GM19025 (cell line): ENCODE measurements around the gene UQCR10.

Experiments used
- ATAC-seq: cut with Tn5 transposase; IDR thresholded peaks from one replicate; pipeline ENCODE4 v1.9.1; 2021; ENCODE audit warnings: mild to moderate bottlenecking, low read depth, moderate library complexity; ENCODE audit not compliant: unreplicated experiment

UQCR10 gene

DNA sequence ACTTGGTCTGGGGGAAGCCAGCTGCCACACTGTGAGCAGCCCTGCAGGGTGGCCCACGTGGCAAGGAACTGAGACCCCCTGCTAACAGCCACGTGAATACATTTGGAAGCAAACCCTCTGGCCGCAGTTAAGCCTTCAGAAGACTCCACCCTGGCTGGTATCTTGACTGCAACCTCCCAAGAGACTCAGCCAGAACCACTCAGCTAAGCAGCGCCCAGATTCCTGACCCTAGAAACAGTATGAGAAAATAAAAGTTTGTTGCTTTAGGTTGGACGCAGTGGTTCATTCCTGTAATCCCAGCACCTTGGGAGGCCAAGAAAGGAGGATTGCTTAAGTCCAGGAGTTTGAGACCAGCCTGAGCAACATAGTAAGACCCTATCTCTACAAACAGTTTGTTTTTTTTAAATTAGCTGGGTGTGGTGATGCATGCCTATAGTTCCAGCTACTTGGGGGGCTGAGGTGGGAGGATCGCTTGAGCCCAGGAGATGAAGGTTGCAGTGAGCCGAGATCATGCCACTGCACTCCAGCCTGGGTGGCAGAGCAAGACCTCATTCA, 9.0 kb upstream of the UQCR10 start:
- no peak for ATAC-seq

- ATAC-seq = no peak
These were observed 8.2 kb upstream of the UQCR10 start for GRCh38 chr22:29758959-29759358.

- no peak for ATAC-seq
These were observed 4.9 kb upstream of the UQCR10 start for GRCh38 chr22:29762263-29762662.

DNA sequence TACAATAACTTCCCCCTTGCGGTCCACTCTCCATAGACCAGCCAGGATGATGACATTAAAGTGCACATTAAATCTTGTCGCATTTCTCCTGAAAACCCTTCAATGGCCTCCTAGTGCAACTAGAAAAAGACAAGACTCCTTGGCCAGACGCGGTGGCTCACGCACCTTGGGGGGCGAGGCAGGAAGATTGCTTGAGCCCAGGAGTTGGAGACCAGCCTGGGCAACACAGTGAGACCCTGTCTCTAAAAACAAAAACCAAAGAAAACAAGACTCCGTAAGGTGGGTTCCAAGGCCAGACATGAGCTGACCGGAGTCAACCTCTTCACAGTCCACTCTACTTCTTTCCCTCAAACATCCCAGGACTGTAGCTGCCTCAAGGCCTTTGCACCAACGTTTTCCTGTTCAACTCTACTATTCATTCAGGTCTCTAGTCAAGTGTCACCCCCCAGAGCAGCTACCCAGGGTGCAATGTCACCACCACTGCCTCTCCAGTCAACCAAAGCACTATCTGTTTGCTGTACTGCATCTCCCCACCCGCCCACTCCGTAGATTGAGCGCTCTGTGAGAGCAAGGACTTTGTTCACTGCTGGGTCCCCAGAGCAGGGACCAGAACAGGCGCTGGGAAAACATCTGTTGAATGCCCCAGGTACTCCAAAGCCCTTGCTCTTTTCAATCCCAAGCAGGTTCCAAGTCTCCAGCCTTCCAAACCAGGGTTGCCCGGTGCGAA, 1.1 kb upstream of the UQCR10 start:
- peak; percentile 8 for ATAC-seq

GRCh38 chr22:29766632-29767170, 468 bp upstream of the UQCR10 start, which contains the start of gene ZMAT5:
Gene ZMAT5, minus strand, starts transcription at chr22:29767007. Its CDS starts 18,463 bp downstream, at chr22:29748544.
- peak; percentile 85 for ATAC-seq

- ATAC-seq = no peak
These were observed 1.0 kb downstream of the UQCR10 start for GRCh38 chr22:29768052-29768693.

GRCh38 chr22:29769723-29770321, 2.7 kb downstream of the UQCR10 start:
- ATAC-seq = no peak

DNA sequence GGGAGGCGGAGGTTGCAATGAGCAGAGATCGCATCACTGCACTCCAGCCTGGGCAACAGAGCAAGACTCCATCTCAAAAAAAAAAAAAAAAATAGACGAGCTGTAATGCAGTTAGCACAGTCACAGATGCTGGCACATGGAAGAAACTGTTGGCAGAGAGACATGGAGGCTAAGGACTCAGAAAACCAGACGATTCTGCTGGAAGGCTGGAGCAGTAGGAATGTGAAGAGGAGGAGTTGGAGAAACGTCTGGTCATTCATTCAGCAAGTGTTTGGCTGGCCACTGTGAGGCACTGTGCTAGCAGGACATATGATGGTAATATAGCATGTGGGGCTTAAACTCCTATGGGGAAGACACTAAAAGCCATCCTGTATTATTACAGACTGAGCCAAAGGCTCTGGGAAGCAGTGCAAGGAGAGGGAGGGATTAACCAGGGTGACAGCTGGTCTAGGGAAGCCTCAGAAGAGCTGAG, 5.0 kb downstream of the UQCR10 start:
- no peak for ATAC-seq

DNA sequence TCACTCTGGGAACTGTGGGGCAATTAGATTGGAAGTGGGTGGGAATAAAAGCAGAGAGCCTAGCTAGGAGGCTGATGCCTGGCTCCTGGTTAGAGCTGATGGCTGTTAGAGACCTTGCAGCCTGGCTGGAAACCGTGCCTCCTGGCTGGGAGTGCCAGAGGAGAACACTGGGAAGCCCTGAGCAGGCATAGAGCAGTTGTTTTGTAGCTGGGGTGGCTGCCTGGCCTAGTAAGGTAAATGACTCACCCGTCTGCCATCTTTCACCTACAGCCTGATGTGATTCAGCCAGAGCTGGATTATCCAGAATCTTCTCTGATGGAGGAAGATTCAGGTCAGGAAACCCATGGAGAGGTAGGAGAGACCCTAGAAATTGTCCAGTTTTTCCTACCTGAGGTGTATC, 6.1 kb downstream of the UQCR10 start:
- ATAC-seq = no peak

DNA sequence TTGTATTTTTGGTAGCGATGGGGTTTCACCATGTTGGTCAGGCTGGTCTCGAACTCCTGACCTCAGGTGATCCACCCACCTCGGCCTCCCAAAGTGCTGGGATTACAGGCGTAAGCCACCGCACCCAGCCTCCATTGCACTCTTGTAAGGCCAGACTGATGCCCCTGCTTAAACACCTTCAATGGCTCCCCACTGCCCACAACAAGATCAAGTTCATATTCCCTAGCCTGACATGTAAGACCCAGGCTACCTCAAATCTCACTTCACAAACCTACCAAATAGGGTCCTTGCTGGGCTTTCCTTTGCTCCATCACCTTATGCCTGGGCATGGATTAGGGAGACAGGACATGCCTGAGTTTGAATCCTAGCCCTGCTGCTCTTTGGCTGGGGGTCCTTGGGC, 13.1 kb downstream of the UQCR10 start:
- no peak for ATAC-seq

DNA sequence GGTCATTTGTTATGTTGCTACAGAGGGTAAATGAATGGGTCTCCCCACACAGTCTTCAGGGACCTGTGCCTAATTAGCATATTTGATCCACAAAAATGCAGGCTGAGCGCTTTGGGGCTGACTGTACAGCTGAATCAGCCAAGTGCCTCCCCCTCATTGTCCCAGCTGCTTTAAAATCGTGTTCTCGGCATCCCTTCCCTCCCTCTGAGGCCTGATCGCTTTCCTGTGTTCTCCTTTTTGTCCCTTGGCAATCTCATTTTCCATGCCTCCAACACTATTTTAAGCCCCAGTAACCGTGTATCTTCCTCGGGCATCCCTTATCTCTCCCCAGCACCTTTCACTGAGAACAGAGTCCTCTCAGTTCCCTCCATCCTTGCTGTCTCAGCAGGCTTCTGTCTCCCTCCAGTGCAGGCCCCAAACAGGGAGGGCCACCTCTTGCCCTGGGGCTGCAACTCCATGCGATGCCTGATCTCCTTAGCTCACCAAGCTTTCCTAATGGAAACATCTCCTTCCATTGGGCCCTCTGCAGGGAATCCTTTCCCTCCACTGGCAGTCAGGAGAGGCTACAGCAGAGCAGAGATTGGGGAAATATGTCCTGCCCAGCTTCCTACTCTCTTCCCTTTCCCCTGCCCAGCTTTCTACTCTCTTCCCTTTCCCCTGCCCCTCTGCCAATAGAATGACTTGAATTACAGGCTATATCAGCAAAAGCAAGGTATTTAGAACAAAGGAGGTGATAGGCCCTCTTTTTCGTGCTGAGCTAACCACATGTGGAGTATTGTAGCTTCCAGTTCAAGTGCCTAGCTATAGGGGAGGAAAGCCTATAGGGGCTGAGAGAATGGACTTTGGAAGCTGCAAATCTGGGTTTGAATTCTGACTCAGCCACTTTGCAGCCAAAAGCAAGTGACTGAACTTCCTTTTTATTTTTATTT, 13.8 kb downstream of the UQCR10 start:
- ATAC-seq = no peak

- ATAC-seq = no peak
These were observed 15.1 kb downstream of the UQCR10 start for GRCh38 chr22:29782061-29782845.

GRCh38 chr22:29784451-29785361, 17.5 kb downstream of the UQCR10 start:
- ATAC-seq = no peak

GRCh38 chr22:29786031-29786430, 18.9 kb downstream of the UQCR10 start:
- no peak for ATAC-seq

- no peak for ATAC-seq
These were observed 20.3 kb downstream of the UQCR10 start for GRCh38 chr22:29787371-29787980.

DNA sequence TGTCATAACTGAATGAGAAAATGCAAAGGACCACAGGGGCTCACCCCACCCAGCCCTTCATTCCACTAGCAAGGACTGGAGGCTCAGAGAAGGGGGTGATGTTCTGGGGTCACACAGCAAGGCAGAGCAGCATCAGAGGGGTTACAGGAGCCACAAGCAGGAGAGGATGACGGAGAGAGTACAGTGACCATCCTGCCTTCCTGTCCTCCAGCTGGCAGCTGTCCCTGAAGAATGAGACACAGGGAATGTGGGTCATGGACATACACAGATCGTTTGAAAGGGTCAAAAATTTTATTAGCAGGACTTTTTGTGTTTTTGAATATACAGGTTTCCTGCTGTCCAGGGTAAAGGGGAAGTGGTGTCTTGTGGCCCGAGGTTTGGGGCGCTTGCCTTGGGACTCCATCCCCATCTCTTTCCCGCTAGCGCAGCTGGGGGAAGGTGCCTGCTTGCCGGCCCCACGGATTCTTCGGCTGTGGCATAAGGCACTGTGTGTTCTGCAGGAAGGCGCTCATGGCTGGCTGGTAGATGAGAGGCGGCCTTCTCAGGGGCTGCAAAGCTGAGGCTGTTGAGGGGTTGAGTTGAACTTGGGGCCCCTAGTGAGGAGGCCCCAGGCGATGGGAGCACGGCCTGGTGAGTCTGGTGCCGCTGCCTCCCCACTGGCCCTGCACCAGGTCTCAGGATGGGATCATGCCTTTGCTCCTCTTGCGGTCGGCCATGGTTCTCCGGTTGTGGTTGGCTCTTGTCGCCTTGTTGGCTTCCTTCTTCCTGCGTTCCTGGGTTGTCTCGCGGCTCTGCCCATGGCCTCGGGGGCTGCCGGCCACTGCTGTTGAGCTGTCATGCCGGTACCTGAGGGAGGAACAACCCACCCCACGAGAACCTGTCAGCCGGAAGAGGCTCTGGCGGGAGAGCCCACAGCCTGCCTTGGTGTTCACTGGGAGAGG, 21.4 kb downstream of the UQCR10 start:
- no peak for ATAC-seq

GRCh38 chr22:29790061-29790460, 22.9 kb downstream of the UQCR10 start:
- no peak for ATAC-seq
